HCT116 (cell line): ENCODE data around the gene SLC9A9. TPM values are rescaled to one million over a fixed set of nuclear protein-coding genes. Genes with fewer than 3 reads are reported as not detected.

Source experiments
- ATAC-seq: fragments of 200-7000 bp; cut with Tn5 transposase; 2 replicates; pipeline ENCODE4 v1.9.1; 2020; ENCODE audit warnings: mild to moderate bottlenecking, moderate library complexity
- BruUV-seq: library from RNA; stranded (reverse); fragments of 400-500 nt; replicated peaks from 2 replicates; lab custom pipeline; 2021; lab: Mats Ljungman, UMichigan
- CTCF ChIA-PET: fragments of 300-600 bp; sonication (Branson Sonifier 250); formaldehyde crosslinking; loops from one replicate; lab custom pipeline; 2021; ENCODE audit warnings: antibody characterized with exemption; lab: Charles Lee
- POLR2A ChIA-PET: fragments of 300-600, 350-600 bp; sonication (Branson Sonifier 250); formaldehyde crosslinking; loops from one replicate; lab custom pipeline; 2021; ENCODE audit warnings: antibody characterized with exemption; lab: Charles Lee
- RAD21 ChIA-PET, 2 experiments: fragments of 300-600 bp; sonication (Branson Sonifier 250); formaldehyde crosslinking; loops; one replicate each; lab custom pipeline; 2023; ENCODE audit warnings: low total read pairs in 2 of 2; ENCODE audit not compliant: uncharacterized antibody in 2 of 2, unreplicated experiment in 2 of 2, low non-redundant PET in 1 of 2; lab: Charles Lee
- DNase-seq: peaks from one replicate; pipeline ENCODE4 v3.0.0-alpha.2; 2010; ENCODE audit warnings: low read depth, low spot score
- H2AFZ ChIP-seq: fragments of 200-600 bp; shearing (Covaris generic), sonication (generic); 2 replicates; pipeline ENCODE4 v1.6.1; 2017; ENCODE audit warnings: low read depth, mixed run types, mixed read lengths, antibody characterized with exemption, low read length; ENCODE audit not compliant: poor library complexity, severe bottlenecking
- H3K27ac ChIP-seq: 2 replicates; pipeline ENCODE4 v1.5.1; 2012; ENCODE audit warnings: low read depth, low read length
- H3K27me3 ChIP-seq: fragments of 200-600 bp; sonication (generic); 2 replicates; pipeline ENCODE4 v1.6.1; 2016; ENCODE audit warnings: mixed run types, low read length, mixed read lengths; ENCODE audit not compliant: insufficient read depth
- H3K36me3 ChIP-seq, 2 experiments: fragments of 200-500 bp in 1 of 2; fragments of 200-600 bp in 1 of 2; sonication (Bioruptor generic) in 1 of 2; sonication (generic) in 1 of 2; 2 replicates each; pipeline versions ENCODE4 v1.5.1 to v1.6.1; 2014 to 2016; ENCODE audit warnings: low read length in 2 of 2, inconsistent platforms in 1 of 2, mixed read lengths in 1 of 2, mixed run types in 1 of 2; ENCODE audit not compliant: insufficient read depth in 2 of 2, control insufficient read depth in 1 of 2
- H3K4me1 ChIP-seq, 2 experiments: fragments of 200-600 bp in 1 of 2; sonication (generic) in 1 of 2; 2 replicates each; pipeline versions ENCODE4 v1.5.1 to v1.6.1; 2012 to 2017; ENCODE audit warnings: low read length in 2 of 2, inconsistent platforms in 1 of 2, mild to moderate bottlenecking in 1 of 2, mixed read lengths in 1 of 2, mixed run types in 1 of 2, moderate library complexity in 1 of 2; ENCODE audit not compliant: insufficient read depth in 2 of 2, control insufficient read depth in 1 of 2
- H3K4me2 ChIP-seq: fragments of 200-600 bp; sonication (generic); 2 replicates; pipeline ENCODE4 v1.6.1; 2017; ENCODE audit warnings: mixed run types, low read length, mixed read lengths
- H3K4me3 ChIP-seq, 2 experiments: fragments of 200-600 bp in 1 of 2; sonication (generic) in 1 of 2; replicated peaks in 1 of 2; 2 replicates each; pipeline ENCODE4 v1.5.1; 2011 to 2016; ENCODE audit warnings: low read length in 2 of 2, control low read depth in 1 of 2, low read depth in 1 of 2, mild to moderate bottlenecking in 1 of 2, mixed read lengths in 1 of 2, mixed run types in 1 of 2
- H3K79me2 ChIP-seq: fragments of 200-600 bp; sonication (generic); 2 replicates; pipeline ENCODE4 v1.6.1; 2017; ENCODE audit warnings: mild to moderate bottlenecking, mixed run types, low read length, moderate library complexity, mixed read lengths; ENCODE audit not compliant: insufficient read depth
- H3K9ac ChIP-seq: fragments of 200-600 bp; sonication (generic); 2 replicates; pipeline ENCODE4 v1.6.1; 2016; ENCODE audit warnings: low read length, mixed read lengths
- H3K9me2 ChIP-seq: fragments of 200-600 bp; sonication (generic), shearing (Covaris generic); 2 replicates; pipeline ENCODE4 v1.6.1; 2017; ENCODE audit warnings: mixed run types, mild to moderate bottlenecking, moderate library complexity; ENCODE audit not compliant: insufficient read depth
- H3K9me3 ChIP-seq, 2 experiments: fragments of 200-500 bp in 1 of 2; fragments of 200-600 bp in 1 of 2; sonication (Bioruptor generic) in 1 of 2; sonication (generic) in 1 of 2; 2 replicates each; pipeline ENCODE4 v1.6.1; 2014 to 2017; ENCODE audit warnings: low read length in 2 of 2, mixed read lengths in 2 of 2, inconsistent platforms in 1 of 2, low read depth in 1 of 2, mild to moderate bottlenecking in 1 of 2, mixed run types in 1 of 2, moderate library complexity in 1 of 2; ENCODE audit not compliant: control insufficient read depth in 1 of 2, insufficient read depth in 1 of 2
- H4K20me1 ChIP-seq: fragments of 200-600 bp; sonication (generic), shearing (Covaris generic); 2 replicates; pipeline ENCODE4 v1.6.1; 2017; ENCODE audit warnings: mixed run types, mild to moderate bottlenecking, moderate library complexity; ENCODE audit not compliant: insufficient read depth
- CEBPB ChIP-seq: IDR thresholded peaks from 2 replicates; pipeline ENCODE4 v1.6.1; 2012; ENCODE audit warnings: low read depth
- CTCF ChIP-seq, 3 experiments: fragments of 200-600 bp in 1 of 3; sonication (generic) in 1 of 3; IDR thresholded peaks in 2 of 3; conservative IDR thresholded peaks in 1 of 3; 2 replicates each; pipeline ENCODE4 v1.5.1; 2012 to 2017; ENCODE audit warnings: low read depth in 2 of 3, low read length in 2 of 3, antibody characterized with exemption in 1 of 3, borderline replicate concordance in 1 of 3, control low read depth in 1 of 3, mild to moderate bottlenecking in 1 of 3, mixed read lengths in 1 of 3, mixed run types in 1 of 3, moderate library complexity in 1 of 3; ENCODE audit not compliant: insufficient read depth in 1 of 3
- EGR1 ChIP-seq: IDR thresholded peaks from 2 replicates; pipeline ENCODE4 v1.6.1; 2012; ENCODE audit warnings: low read depth
- ELF1 ChIP-seq: IDR thresholded peaks from 2 replicates; pipeline ENCODE4 v1.6.1; 2012; ENCODE audit warnings: low read depth, borderline replicate concordance
- EZH2 ChIP-seq: fragments of 200-600 bp; sonication (generic); IDR thresholded peaks from 2 replicates; pipeline ENCODE4 v1.6.1; 2017; ENCODE audit warnings: antibody characterized with exemption, mixed run types
- MAX ChIP-seq: IDR thresholded peaks from 2 replicates; pipeline ENCODE4 v1.6.1; 2012
- POLR2A ChIP-seq: IDR thresholded peaks from 2 replicates; pipeline ENCODE4 v1.7.0; 2011; ENCODE audit warnings: borderline replicate concordance; ENCODE audit not compliant: insufficient read depth, insufficient read length; ENCODE audit errors: extremely low read depth
- POLR2AphosphoS5 ChIP-seq: IDR thresholded peaks from 2 replicates; pipeline ENCODE4 v1.6.1; 2011; ENCODE audit warnings: mild to moderate bottlenecking, low read depth, low read length, moderate library complexity
- SP1 ChIP-seq: IDR thresholded peaks from 2 replicates; pipeline ENCODE4 v1.6.1; 2012; ENCODE audit warnings: low read depth
- SRF ChIP-seq: IDR thresholded peaks from 2 replicates; pipeline ENCODE4 v1.6.1; 2012; ENCODE audit warnings: low read depth
- TCF7L2 ChIP-seq: IDR thresholded peaks from 2 replicates; pipeline ENCODE4 v1.7.0; 2011; ENCODE audit warnings: borderline replicate concordance, inconsistent platforms; ENCODE audit not compliant: insufficient read depth, insufficient read length; ENCODE audit errors: extremely low read depth
- YY1 ChIP-seq: IDR thresholded peaks from 2 replicates; pipeline ENCODE4 v1.6.1; 2011; ENCODE audit warnings: low read length, low read depth, moderate library complexity, mild to moderate bottlenecking; ENCODE audit not compliant: insufficient replicate concordance; ENCODE audit errors: extremely low read depth
- ZFX ChIP-seq: fragments of 450-650 bp; IDR thresholded peaks from 2 replicates; pipeline ENCODE4 v1.6.1; 2017
- intact Hi-C: fragments of 100-400 bp; cut with micrococcal nuclease; formaldehyde crosslinking; loops from 2 replicates; pipeline ENCODE4 v1.10.0; 2022
- total RNA-seq: library from RNA; stranded (reverse); gene quantifications from one replicate; pipeline ENCODE4 v1.2.1, GENCODE V29; 2021; ENCODE audit not compliant: unreplicated experiment
- TF ChIP-seq, protein P1 (sequence below): IDR thresholded peaks from 2 replicates; pipeline ENCODE4 v1.6.1; 2012
- TF ChIP-seq, protein P2 (sequence below): IDR thresholded peaks from 2 replicates; pipeline ENCODE4 v1.6.1; 2011; ENCODE audit warnings: mild to moderate bottlenecking, low read length, moderate library complexity; ENCODE audit not compliant: insufficient replicate concordance; ENCODE audit errors: extremely low read depth
- TF ChIP-seq, protein P3 (sequence below): IDR thresholded peaks from 2 replicates; pipeline ENCODE4 v1.6.1; 2012; ENCODE audit warnings: low read depth

The SLC9A9 gene
- total RNA-seq, 1 experiment from 2014 or later = 0.20 TPM

- TF ChIP-seq POLR2AphosphoS5 = no peak
- TF ChIP-seq, all 23 proteins: peak for 0
Observed at GRCh38 chr3:143653935-143654334, 194.3 kb downstream of the SLC9A9 start (continued).

DNA sequence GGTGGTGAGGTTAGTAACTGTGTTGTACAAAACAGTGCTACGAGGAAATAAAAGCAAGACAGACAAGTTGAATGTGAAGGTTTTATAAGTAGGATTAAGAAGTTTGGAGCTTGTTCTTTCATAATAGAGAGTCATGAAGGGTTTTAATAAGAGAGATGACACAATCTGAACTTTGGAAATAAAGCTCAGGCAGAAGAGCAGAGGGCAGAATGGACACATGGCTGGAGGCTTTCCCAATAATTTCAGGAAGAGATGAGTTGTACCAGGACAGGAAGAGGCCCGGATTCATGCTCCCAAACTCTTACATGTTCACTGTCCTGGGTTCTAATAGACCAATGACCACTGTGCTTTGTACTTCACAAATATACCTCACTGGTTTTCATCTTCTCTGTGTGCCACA is 194.8 kb downstream of the SLC9A9 start:
- no TSS peak for BruUV-seq
- Histone ChIP-seq H2AFZ (no peak overlapping the region), H4K20me1 (no peaks in the 10 kb centered on the region)
- no peak for TF ChIP-seq EGR1
- TF ChIP-seq CEBPB = no peak
- no peak for TF ChIP-seq YY1
- no peak for TF ChIP-seq TCF7L2
- TF ChIP-seq CTCF (IDR thresholded peaks at IDR 0.05 in 2 of 3, conservative IDR thresholded peaks at IDR 0.05 in 1 of 3; ENCODE audit: borderline replicate concordance in 1 of 3, insufficient read depth in 1 of 3, low read depth in 2 of 3, low read length in 2 of 3) = no peak
- TF ChIP-seq, protein P1, sequence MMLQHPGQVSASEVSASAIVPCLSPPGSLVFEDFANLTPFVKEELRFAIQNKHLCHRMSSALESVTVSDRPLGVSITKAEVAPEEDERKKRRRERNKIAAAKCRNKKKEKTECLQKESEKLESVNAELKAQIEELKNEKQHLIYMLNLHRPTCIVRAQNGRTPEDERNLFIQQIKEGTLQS = no peak
- TF ChIP-seq POLR2A = no peak
- no peak for TF ChIP-seq EZH2
- TF ChIP-seq, protein P2, sequence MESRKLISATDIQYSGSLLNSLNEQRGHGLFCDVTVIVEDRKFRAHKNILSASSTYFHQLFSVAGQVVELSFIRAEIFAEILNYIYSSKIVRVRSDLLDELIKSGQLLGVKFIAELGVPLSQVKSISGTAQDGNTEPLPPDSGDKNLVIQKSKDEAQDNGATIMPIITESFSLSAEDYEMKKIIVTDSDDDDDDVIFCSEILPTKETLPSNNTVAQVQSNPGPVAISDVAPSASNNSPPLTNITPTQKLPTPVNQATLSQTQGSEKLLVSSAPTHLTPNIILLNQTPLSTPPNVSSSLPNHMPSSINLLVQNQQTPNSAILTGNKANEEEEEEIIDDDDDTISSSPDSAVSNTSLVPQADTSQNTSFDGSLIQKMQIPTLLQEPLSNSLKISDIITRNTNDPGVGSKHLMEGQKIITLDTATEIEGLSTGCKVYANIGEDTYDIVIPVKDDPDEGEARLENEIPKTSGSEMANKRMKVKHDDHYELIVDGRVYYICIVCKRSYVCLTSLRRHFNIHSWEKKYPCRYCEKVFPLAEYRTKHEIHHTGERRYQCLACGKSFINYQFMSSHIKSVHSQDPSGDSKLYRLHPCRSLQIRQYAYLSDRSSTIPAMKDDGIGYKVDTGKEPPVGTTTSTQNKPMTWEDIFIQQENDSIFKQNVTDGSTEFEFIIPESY = no peak
- no peak for TF ChIP-seq ELF1
- TF ChIP-seq ZFX = no peak
- no peak for TF ChIP-seq SRF
- no peak for TF ChIP-seq SP1
- TF ChIP-seq, protein P3, sequence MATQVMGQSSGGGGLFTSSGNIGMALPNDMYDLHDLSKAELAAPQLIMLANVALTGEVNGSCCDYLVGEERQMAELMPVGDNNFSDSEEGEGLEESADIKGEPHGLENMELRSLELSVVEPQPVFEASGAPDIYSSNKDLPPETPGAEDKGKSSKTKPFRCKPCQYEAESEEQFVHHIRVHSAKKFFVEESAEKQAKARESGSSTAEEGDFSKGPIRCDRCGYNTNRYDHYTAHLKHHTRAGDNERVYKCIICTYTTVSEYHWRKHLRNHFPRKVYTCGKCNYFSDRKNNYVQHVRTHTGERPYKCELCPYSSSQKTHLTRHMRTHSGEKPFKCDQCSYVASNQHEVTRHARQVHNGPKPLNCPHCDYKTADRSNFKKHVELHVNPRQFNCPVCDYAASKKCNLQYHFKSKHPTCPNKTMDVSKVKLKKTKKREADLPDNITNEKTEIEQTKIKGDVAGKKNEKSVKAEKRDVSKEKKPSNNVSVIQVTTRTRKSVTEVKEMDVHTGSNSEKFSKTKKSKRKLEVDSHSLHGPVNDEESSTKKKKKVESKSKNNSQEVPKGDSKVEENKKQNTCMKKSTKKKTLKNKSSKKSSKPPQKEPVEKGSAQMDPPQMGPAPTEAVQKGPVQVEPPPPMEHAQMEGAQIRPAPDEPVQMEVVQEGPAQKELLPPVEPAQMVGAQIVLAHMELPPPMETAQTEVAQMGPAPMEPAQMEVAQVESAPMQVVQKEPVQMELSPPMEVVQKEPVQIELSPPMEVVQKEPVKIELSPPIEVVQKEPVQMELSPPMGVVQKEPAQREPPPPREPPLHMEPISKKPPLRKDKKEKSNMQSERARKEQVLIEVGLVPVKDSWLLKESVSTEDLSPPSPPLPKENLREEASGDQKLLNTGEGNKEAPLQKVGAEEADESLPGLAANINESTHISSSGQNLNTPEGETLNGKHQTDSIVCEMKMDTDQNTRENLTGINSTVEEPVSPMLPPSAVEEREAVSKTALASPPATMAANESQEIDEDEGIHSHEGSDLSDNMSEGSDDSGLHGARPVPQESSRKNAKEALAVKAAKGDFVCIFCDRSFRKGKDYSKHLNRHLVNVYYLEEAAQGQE = no peak
- TF ChIP-seq MAX = no peak
- TF ChIP-seq, all 23 proteins: peak for 0
- ATAC-seq = no peak
- POLR2A ChIA-PET = no interaction called here
- no peak overlapping the region for H3K27ac ChIP-seq
- H3K4me3 ChIP-seq = no peak overlapping the region
- DNase-seq = no peak
- H3K4me2 ChIP-seq = no peak overlapping the region
- no peaks in the 10 kb centered on the region for H3K9me2 ChIP-seq
- H3K27me3 ChIP-seq = no peaks in the 10 kb centered on the region
- H3K79me2 ChIP-seq = no peaks in the 10 kb centered on the region
- no peaks in the 10 kb centered on the region for H3K36me3 ChIP-seq
- H3K9me3 ChIP-seq = no peaks in the 10 kb centered on the region
- CTCF ChIA-PET = no interaction called here
- H3K4me1 ChIP-seq = no peaks in the 10 kb centered on the region
- intact Hi-C loops = no loop called here
- no peak overlapping the region for H3K9ac ChIP-seq
- RAD21 ChIA-PET = no interaction called here
